Measurements from ENCODE around the gene BTBD18. TPM values are rescaled to one million over a fixed set of nuclear protein-coding genes. Genes with fewer than 3 reads are reported as not detected.
"Not testable (repeated sequence)": the region's sequence is repeated elsewhere in the genome, so short reads cannot be mapped to it uniquely, and the experiment has no call there.

The BTBD18 gene
- total and polyA plus RNA-seq, 2 of the 13 experiments (the other 11 are each of a cell fraction or from before 2014, with no cell fraction given) = not detected

GRCh38 chr11:57705432-57705831 lies 46.2 kb downstream of the BTBD18 start:
- CTCF ChIA-PET (ENCODE audit: low intra/inter-chr PET ratio, low total read pairs); H3K4me3 ChIP-seq (replicated peaks in 1 of 3; ENCODE audit: insufficient read depth in 1 of 3, low read depth in 2 of 3, low read length in 3 of 3); H3K27me3 ChIP-seq (ENCODE audit: control insufficient read depth in 1 of 2, insufficient read depth in 2 of 2, low read length in 2 of 2); H3K79me2 ChIP-seq (ENCODE audit: insufficient read depth, low read length); H3K9me3 ChIP-seq (ENCODE audit: low read length); H3K4me2 ChIP-seq (ENCODE audit: low read depth, low read length); FAIRE-seq; intact Hi-C loops (cut with micrococcal nuclease; ENCODE audit: unreplicated experiment); H2AFZ ChIP-seq (ENCODE audit: low read length); DNase-seq (ENCODE audit: low spot score); POLR2A ChIA-PET; in situ Hi-C loops (cut with HindIII; ENCODE audit: extremely low pct_ligation_motif_present, low pct_unique_long_range_greater_than_20kb); H4K20me1 ChIP-seq (ENCODE audit: insufficient read depth, low read length); BruUV-seq (replicated peaks); H3K9ac ChIP-seq (ENCODE audit: insufficient read depth, low read depth, low read length); H3K27ac ChIP-seq (ENCODE audit: extremely low read length, insufficient read depth, low read length); ATAC-seq: not testable (repeated sequence)
- 72% methylated on average over 8 of the region's 8 CpGs for WGBS (ENCODE audit: low lambda C conversion rate)
- Histone ChIP-seq H3K36me3 (replicated peaks in 1 of 2; ENCODE audit: control insufficient read depth in 1 of 2, insufficient read depth in 2 of 2, low read length in 2 of 2) (peaks cover 7 to 37% of the 10 kb centered on the region in 2 experiments), H3K4me1 (ENCODE audit: insufficient read depth, low read length) (peaks cover 11% of the 10 kb centered on the region)
- TF ChIP-seq ZNF362 (CRISPR knock-in tag; IDR thresholded peaks at IDR 0.05; ENCODE audit: borderline replicate concordance) = peak; percentile 56; the same call in 1 of the 2 replicates
- TF ChIP-seq CEBPG (CRISPR knock-in tag; IDR thresholded peaks at IDR 0.05) = 0 out of 2 replicates have a peak, but pooled peaks have one; percentile 32

- no TSS peak for BruUV-seq (replicated peaks)
- peaks cover 8 to 40% of the 10 kb centered on the region in 2 experiments for H3K36me3 ChIP-seq (replicated peaks in 1 of 2; ENCODE audit: control insufficient read depth in 1 of 2, insufficient read depth in 2 of 2, low read length in 2 of 2)
- no peaks in the 10 kb centered on the region for H4K20me1 ChIP-seq (ENCODE audit: insufficient read depth, low read length)
- no peak overlapping the region for H3K27ac ChIP-seq (ENCODE audit: extremely low read length, insufficient read depth, low read length)
- H3K4me1 ChIP-seq (ENCODE audit: insufficient read depth, low read length) = peaks cover 10% of the 10 kb centered on the region
- no peak overlapping the region for H2AFZ ChIP-seq (ENCODE audit: low read length)
- H3K9ac ChIP-seq (ENCODE audit: insufficient read depth, low read depth, low read length) = no peak overlapping the region
- H3K27me3 ChIP-seq (ENCODE audit: control insufficient read depth in 1 of 2, insufficient read depth in 2 of 2, low read length in 2 of 2) = no peaks in the 10 kb centered on the region
- 98% methylated on average over 6 of the region's 6 CpGs for WGBS (ENCODE audit: low lambda C conversion rate)
- H3K9me3 ChIP-seq (ENCODE audit: low read length) = no peaks in the 10 kb centered on the region
- no peak overlapping the region for H3K4me2 ChIP-seq (ENCODE audit: low read depth, low read length)
- no peak; the same call in 2 of the 3 replicates for ATAC-seq
- POLR2A ChIA-PET = no interaction called here
- peaks cover 5% of the 10 kb centered on the region for H3K79me2 ChIP-seq (ENCODE audit: insufficient read depth, low read length)
- CTCF ChIA-PET (ENCODE audit: low intra/inter-chr PET ratio, low total read pairs) = no interaction called here
- intact Hi-C loops (cut with micrococcal nuclease; ENCODE audit: unreplicated experiment) = no loop called here
- DNase-seq (ENCODE audit: low spot score) = no peak
- FAIRE-seq = no peak
- TF ChIP-seq E2F2 (CRISPR knock-in tag; IDR thresholded peaks at IDR 0.05; ENCODE audit: borderline replicate concordance) = no peak
- no peak for TF ChIP-seq ZNF572 (CRISPR knock-in tag; IDR thresholded peaks at IDR 0.05)
- no peak for TF ChIP-seq ZNF235 (CRISPR knock-in tag; IDR thresholded peaks at IDR 0.05; ENCODE audit: borderline replicate concordance)
- TF ChIP-seq MBD4 (IDR thresholded peaks at IDR 0.05; ENCODE audit: borderline replicate concordance, low read length) = no peak
- no peak for TF ChIP-seq ZSCAN30 (CRISPR knock-in tag; IDR thresholded peaks at IDR 0.05)
- TF ChIP-seq ZNF382 (CRISPR knock-in tag; IDR thresholded peaks at IDR 0.05; ENCODE audit: borderline replicate concordance) = no peak
- no peak for TF ChIP-seq ZC3H13 (CRISPR knock-in tag; IDR thresholded peaks at IDR 0.05)
- H3K4me3 ChIP-seq (replicated peaks in 1 of 3; ENCODE audit: insufficient read depth in 1 of 3, low read depth in 2 of 3, low read length in 3 of 3) = no peak overlapping the region
- in situ Hi-C loops (cut with HindIII; ENCODE audit: extremely low pct_ligation_motif_present, low pct_unique_long_range_greater_than_20kb) = no loop called here
These were observed 46.7 kb downstream of the BTBD18 start for GRCh38 chr11:57704932-57705331.

Data from HepG2 (cell line).